CD4-positive, alpha-beta memory T cell (primary cell): Measurements from ENCODE around the gene DEDD2. TPM values are rescaled to one million over a fixed set of nuclear protein-coding genes. Genes with fewer than 3 reads are reported as not detected.

Experiments
- CTCF ChIA-PET: fragments of 350-600 bp; sonication (Branson Sonifier 250); formaldehyde crosslinking; loops from one replicate; lab custom pipeline; 2021; ENCODE audit warnings: inconsistent platforms; ENCODE audit not compliant: partially characterized antibody; lab: Charles Lee
- POLR2A ChIA-PET: fragments of 350-600 bp; sonication (Branson Sonifier 250); formaldehyde crosslinking; loops from one replicate; lab custom pipeline; 2021; ENCODE audit not compliant: partially characterized antibody; lab: Charles Lee
- DNase-seq, 5 donors: peaks; one replicate each; pipeline versions ENCODE4 v3.0.0 to v3.0.0-alpha.2; 2020 to 2022; ENCODE audit warnings: mixed read lengths in 1 of 5
- H3K27ac ChIP-seq: one replicate; pipeline ENCODE4 v1.7.0; 2013; ENCODE audit warnings: low read depth, low read length
- H3K27me3 ChIP-seq: 2 replicates; pipeline ENCODE4 v1.7.0; 2013; ENCODE audit warnings: mild to moderate bottlenecking, low read length, moderate library complexity; ENCODE audit not compliant: insufficient read depth
- H3K36me3 ChIP-seq: 2 replicates; pipeline ENCODE4 v1.7.0; 2013; ENCODE audit warnings: mild to moderate bottlenecking, low read length, moderate library complexity; ENCODE audit not compliant: insufficient read depth
- H3K4me1 ChIP-seq: 2 replicates; pipeline ENCODE4 v1.7.0; 2013; ENCODE audit warnings: mild to moderate bottlenecking, low read length, moderate library complexity; ENCODE audit not compliant: insufficient read depth
- H3K4me3 ChIP-seq, 2 donors: one replicate each; pipeline ENCODE4 v1.7.0; 2013; ENCODE audit warnings: low read length in 2 of 2, mild to moderate bottlenecking in 1 of 2
- H3K9me3 ChIP-seq, 2 donors: one replicate each; pipeline ENCODE4 v1.7.0; 2013; ENCODE audit warnings: low read length in 2 of 2, control low read depth in 1 of 2; ENCODE audit not compliant: control insufficient read depth in 1 of 2
- H3K27ac Mint-ChIP-seq, 7 donors: one replicate each; pipeline ENCODE4 v1.8.0; 2020 to 2021; ENCODE audit warnings: mixed read lengths in 7 of 7, mild to moderate bottlenecking in 6 of 7, inconsistent platforms in 3 of 7, moderate library complexity in 3 of 7
- H3K27me3 Mint-ChIP-seq, 2 donors: one replicate each; pipeline ENCODE4 v1.8.0; 2020 to 2021; ENCODE audit warnings: mixed read lengths in 2 of 2
- H3K36me3 Mint-ChIP-seq, 2 donors: one replicate each; pipeline ENCODE4 v1.8.0; 2020 to 2021; ENCODE audit warnings: mixed read lengths in 2 of 2, inconsistent platforms in 1 of 2, mild to moderate bottlenecking in 1 of 2
- H3K4me1 Mint-ChIP-seq, 4 donors: one replicate each; pipeline ENCODE4 v1.8.0; 2020 to 2021; ENCODE audit warnings: mixed read lengths in 4 of 4, mild to moderate bottlenecking in 1 of 4
- H3K4me3 Mint-ChIP-seq, 8 donors: one replicate each; pipeline ENCODE4 v1.8.0; 2020 to 2021; ENCODE audit warnings: mixed read lengths in 8 of 8, mild to moderate bottlenecking in 7 of 8, moderate library complexity in 6 of 8, inconsistent platforms in 3 of 8
- H3K9me3 Mint-ChIP-seq, 8 donors: one replicate each; pipeline ENCODE4 v1.8.0; 2020 to 2021; ENCODE audit warnings: mixed read lengths in 8 of 8, mild to moderate bottlenecking in 5 of 8, inconsistent platforms in 3 of 8, moderate library complexity in 1 of 8
- intact Hi-C: fragments of 100-400 bp; cut with micrococcal nuclease; formaldehyde crosslinking; loops from one replicate; pipeline ENCODE4 v1.15.1; 2023
- polyA plus RNA-seq, 2 donors: library from polyadenylated mRNA; unstranded; fragments of 300-500 nt; fragmentation: Illumina TruSeq; gene quantifications; one replicate each; pipeline ENCODE4 v1.2.3, GENCODE V29; 2021
- total RNA-seq, 2 experiments: library from RNA; stranded (reverse); gene quantifications; one replicate each; pipeline ENCODE4 v1.2.3, GENCODE V29; 2021

Gene DEDD2
- total and polyA plus RNA-seq, 4 experiments from 2014 or later, result 68.4 to 162 (median 106) TPM

DNA sequence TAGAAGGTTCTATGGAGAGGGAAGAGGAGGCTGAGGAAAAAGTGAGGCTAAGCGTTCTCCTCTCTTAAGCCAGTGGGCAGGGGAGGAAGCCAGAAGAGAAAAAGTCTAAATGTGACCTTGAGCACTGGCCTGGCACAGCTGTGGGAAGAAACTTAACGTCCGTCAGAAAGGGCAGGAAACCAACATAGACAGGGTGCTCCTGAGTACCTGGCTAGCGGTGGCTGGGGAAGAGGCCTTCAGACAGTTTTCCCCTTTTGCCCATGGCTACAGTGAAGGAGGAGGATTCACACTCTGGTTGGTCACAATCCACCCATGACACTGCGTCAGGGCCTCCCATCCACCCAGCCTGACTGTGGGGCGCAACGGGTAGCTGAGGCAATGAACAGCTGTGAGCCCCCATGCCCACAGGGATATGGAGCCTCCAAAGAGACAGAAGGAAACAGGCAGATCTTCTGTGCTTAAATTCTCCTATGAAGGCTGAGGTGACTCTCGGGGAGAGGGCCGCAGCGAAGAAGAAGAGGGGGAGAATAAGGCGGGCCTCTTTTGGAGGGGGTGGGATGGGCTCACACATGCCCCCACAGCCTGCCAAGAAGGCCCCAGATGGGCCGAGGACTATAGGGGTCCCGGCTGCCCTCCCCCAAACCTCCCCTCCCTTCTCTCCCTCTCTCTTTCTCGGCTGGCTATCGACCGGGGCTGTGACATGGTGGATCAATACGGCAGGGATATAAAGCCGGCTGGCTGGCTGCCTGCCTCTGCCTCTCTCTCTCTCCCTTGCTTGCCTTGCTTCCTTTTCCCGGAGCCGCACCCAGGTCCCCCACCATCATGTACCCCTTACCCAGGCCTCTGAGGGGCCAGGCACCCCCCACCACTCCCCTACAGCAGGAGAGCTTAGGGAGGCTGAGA lies 65.4 kb downstream of the DEDD2 start:
- POLR2A ChIA-PET, result interaction anchor here (1.3 kb wide), 1 partner anchor 14 kb away, joined by 4 read pairs; no protein-coding TSS in a partner anchor
- peaks cover 26 to 42% (median 36%) of the 10 kb centered on the region in 4 donors for H3K4me1 Mint-ChIP-seq

DNA sequence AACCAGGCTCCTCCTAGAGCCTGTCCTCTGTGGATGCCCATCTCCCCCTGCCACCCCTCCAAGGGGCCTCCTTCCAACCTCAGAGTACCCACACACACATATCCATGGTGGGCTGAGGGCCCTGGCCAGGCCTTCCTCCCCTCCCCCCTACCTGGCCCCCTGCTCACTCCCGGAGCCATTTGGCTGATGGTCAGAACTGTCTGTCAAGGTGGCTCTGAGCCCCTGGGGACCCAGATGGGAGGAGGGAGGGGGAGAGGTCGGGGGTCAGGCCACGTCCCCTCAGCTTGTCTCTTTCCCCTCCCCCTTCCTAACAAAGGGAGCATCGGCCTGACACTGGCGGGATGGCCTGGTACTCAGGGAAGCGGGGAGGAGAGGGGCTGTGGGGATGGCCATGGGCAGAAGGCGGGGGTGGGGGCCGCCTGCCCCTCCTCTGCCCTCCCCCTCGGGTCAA lies 66.5 kb downstream of the DEDD2 start:
- H3K36me3 Mint-ChIP-seq, result peaks cover 0 to 9% of the 10 kb centered on the region in 2 donors
- peaks cover 0 to 3% (median 0%) of the 10 kb centered on the region in 8 donors for H3K9me3 Mint-ChIP-seq
- H3K27me3 Mint-ChIP-seq, result peaks cover 0 to 4% of the 10 kb centered on the region in 2 donors
- H3K36me3 ChIP-seq, result no peaks in the 10 kb centered on the region
- no peaks in the 10 kb centered on the region for H3K27me3 ChIP-seq
- H3K4me3 ChIP-seq, result no peak overlapping the region
- no peaks in the 10 kb centered on the region for H3K9me3 ChIP-seq
- ChIA-PET CTCF (no interaction called here), POLR2A (no interaction called here)
- H3K4me1 Mint-ChIP-seq, result peaks cover 26 to 42% (median 36%) of the 10 kb centered on the region in 4 donors
- H3K27ac Mint-ChIP-seq, result no peak overlapping the region
- H3K4me3 Mint-ChIP-seq, result no peak overlapping the region
- H3K4me1 ChIP-seq, result peaks cover 28% of the 10 kb centered on the region
- H3K27ac ChIP-seq, result no peak overlapping the region
- DNase-seq, result no peak
- intact Hi-C loops, result no loop called here

More for the DNA sequence above, 65.4 kb downstream of the DEDD2 start:
- Histone ChIP-seq H3K4me3 (no peak overlapping the region), H3K9me3 (no peaks in the 10 kb centered on the region), H3K27ac (no peak overlapping the region), H3K4me1 (peaks cover 28% of the 10 kb centered on the region), H3K27me3 (no peaks in the 10 kb centered on the region), H3K36me3 (no peaks in the 10 kb centered on the region)
- intact Hi-C loops, result no loop called here
- Mint-ChIP-seq H3K36me3 (peaks cover 0 to 7% of the 10 kb centered on the region in 2 donors), H3K27ac (peak overlapping the region in 1 of 7 donors; percentile 21), H3K4me3 (no peak overlapping the region), H3K27me3 (peaks cover 0 to 4% of the 10 kb centered on the region in 2 donors), H3K9me3 (peaks cover 0 to 3% (median 0%) of the 10 kb centered on the region in 8 donors)
- no peak for DNase-seq
- CTCF ChIA-PET, result no interaction called here

DNA sequence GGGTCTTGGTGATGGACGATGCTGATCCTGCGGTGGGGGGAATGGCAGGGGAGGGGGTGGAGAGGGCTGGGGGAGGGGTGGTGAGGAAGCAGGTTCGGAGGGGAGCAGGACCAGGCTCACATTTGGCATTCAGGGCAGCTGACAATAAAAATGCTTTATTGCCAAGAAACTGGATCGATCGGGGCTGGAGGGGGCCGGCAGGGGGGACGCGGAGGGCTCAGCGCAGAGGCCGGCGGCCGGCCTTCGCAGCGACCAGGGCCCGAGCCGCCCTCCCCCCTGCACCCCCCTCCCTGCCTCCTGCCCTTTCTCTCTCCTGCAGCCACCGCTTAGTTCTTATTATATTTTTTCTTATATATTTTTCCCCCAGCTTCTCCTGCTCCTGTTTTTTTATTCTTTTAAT lies 67.1 kb downstream of the DEDD2 start:
- no peaks in the 10 kb centered on the region for H3K9me3 ChIP-seq
- DNase-seq, result no peak
- no peak overlapping the region for H3K4me3 ChIP-seq
- Mint-ChIP-seq H3K27ac (no peak overlapping the region), H3K27me3 (peaks cover 0 to 4% of the 10 kb centered on the region in 2 donors), H3K4me3 (no peak overlapping the region), H3K36me3 (peaks cover 0 to 10% of the 10 kb centered on the region in 2 donors), H3K4me1 (peaks cover 26 to 37% (median 33%) of the 10 kb centered on the region in 4 donors), H3K9me3 (peaks cover 0 to 1% (median 0%) of the 10 kb centered on the region in 8 donors)
- H3K27me3 ChIP-seq, result no peaks in the 10 kb centered on the region
- peaks cover 28% of the 10 kb centered on the region for H3K4me1 ChIP-seq
- no peaks in the 10 kb centered on the region for H3K36me3 ChIP-seq
- ChIA-PET CTCF (no interaction called here), POLR2A (no interaction called here)
- intact Hi-C loops, result no loop called here
- H3K27ac ChIP-seq, result no peak overlapping the region

DNA sequence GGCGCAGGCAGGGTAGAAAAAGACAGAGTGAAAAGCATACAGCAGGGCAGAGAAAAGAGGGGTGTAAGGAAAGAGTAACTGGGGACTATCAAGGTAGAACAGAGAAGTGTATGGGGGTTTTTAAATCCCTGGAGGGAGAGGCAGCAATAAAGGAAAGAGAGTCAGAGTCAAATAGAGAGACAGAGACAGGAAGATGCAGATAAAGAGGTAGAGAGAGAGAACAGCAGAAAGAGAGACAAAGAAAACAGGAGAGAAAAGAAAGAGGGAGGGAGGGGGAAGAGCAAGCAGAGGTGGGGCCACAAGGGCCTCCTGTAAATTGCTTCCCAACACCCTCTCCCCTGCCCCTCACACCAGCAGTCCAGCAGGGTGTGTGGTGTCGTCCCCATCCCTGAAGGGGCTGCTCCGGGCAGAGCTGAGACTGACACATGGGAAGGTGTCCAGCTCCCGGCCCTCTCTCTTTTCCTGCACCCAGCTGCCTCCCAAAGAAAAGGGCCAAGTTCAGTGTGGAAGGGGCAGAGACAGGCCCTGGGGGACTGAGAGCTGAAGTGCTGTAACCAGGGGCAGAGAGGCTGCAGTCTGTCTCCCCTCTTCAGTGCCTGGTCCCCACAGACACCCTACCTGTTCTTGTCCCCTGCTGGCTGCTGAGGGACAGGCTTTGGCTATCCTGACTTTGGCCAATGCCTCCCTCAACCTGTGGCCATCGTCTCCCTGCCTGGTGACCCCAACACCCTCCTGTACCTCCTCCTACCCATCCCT lies 67.9 kb downstream of the DEDD2 start:
- H3K9me3 Mint-ChIP-seq, result peaks cover 0 to 1% (median 0%) of the 10 kb centered on the region in 8 donors
- no peak overlapping the region for H3K4me3 ChIP-seq
- intact Hi-C loops, result no loop called here
- peaks cover 0 to 4% of the 10 kb centered on the region in 2 donors for H3K27me3 Mint-ChIP-seq
- peak overlapping the region in 4 of 7 donors; percentile 2 to 84 (median 34) for H3K27ac Mint-ChIP-seq
- ChIA-PET CTCF (interaction anchor here (1.1 kb wide), 1 partner anchor 41 kb away, joined by 3 read pairs; no protein-coding TSS in a partner anchor), POLR2A (no interaction called here)
- H3K9me3 ChIP-seq, result no peaks in the 10 kb centered on the region
- peaks cover 21% of the 10 kb centered on the region for H3K4me1 ChIP-seq
- H3K27ac ChIP-seq, result no peak overlapping the region
- H3K36me3 ChIP-seq, result no peaks in the 10 kb centered on the region
- no peak for DNase-seq
- H3K4me3 Mint-ChIP-seq, result peak overlapping the region in 2 of 8 donors; percentile 5 to 36
- peaks cover 20 to 29% (median 27%) of the 10 kb centered on the region in 4 donors for H3K4me1 Mint-ChIP-seq
- H3K36me3 Mint-ChIP-seq, result peaks cover 0 to 12% of the 10 kb centered on the region in 2 donors
- no peaks in the 10 kb centered on the region for H3K27me3 ChIP-seq

Other genes starting within 250 kb of the DEDD2 start
- gene ATP1A3, start 223.4 kb downstream of the DEDD2 start, total RNA-seq, result 1 to 10 TPM; 2.7 to 3.5 TPM
- gene ATP1A3, start 223.4 kb downstream of the DEDD2 start, polyA plus RNA-seq, result under 1 TPM; 0.89 to 0.95 TPM
- gene GRIK5, start 147.5 kb downstream of the DEDD2 start, total RNA-seq, result under 1 TPM; 0.12 to 0.17 TPM
- not detected for gene GRIK5, start 147.5 kb downstream of the DEDD2 start, polyA plus RNA-seq
- gene ZNF574, start 141.5 kb downstream of the DEDD2 start, total RNA-seq, result 10 to 100 TPM; 25.1 to 26.0 TPM
- gene ZNF574, start 141.5 kb downstream of the DEDD2 start, polyA plus RNA-seq, result 10 to 100 TPM; 14.8 to 24.6 TPM
- 10 to 100 TPM; 68.5 to 69.3 TPM for gene POU2F2, start 85.2 kb downstream of the DEDD2 start, total RNA-seq
- 10 to 100 TPM in 1 of 2 donors, 1 to 10 TPM in 1; 3.1 to 22.7 TPM for gene POU2F2, start 85.2 kb downstream of the DEDD2 start, polyA plus RNA-seq
- 10 to 100 TPM; 26.7 to 28.8 TPM for gene ZNF526, start 2.6 kb upstream of the DEDD2 start, total RNA-seq
- gene ZNF526, start 2.6 kb upstream of the DEDD2 start, polyA plus RNA-seq, result 10 to 100 TPM in 1 of 2 donors, 1 to 10 TPM in 1; 2.3 to 10.2 TPM
- gene GSK3A, start 24.9 kb upstream of the DEDD2 start, total RNA-seq, result 10 to 100 TPM; 36.4 to 38.9 TPM
- gene GSK3A, start 24.9 kb upstream of the DEDD2 start, polyA plus RNA-seq, result 10 to 100 TPM; 10.0 to 23.6 TPM
- gene ERF, start 37.5 kb upstream of the DEDD2 start, total RNA-seq, result 10 to 100 TPM; 38.5 to 39.9 TPM
- gene ERF, start 37.5 kb upstream of the DEDD2 start, polyA plus RNA-seq, result 1 to 10 TPM; 2.7 to 3.7 TPM
- 10 to 100 TPM; 81.6 to 82.6 TPM for gene CIC, start 51.6 kb upstream of the DEDD2 start, total RNA-seq
- gene CIC, start 51.6 kb upstream of the DEDD2 start, polyA plus RNA-seq, result 1 to 10 TPM in 1 of 2 donors, not detected in 1; 3.5 TPM
- gene PRR19, start 84.5 kb upstream of the DEDD2 start, total RNA-seq, result under 1 TPM; 0.28 to 0.64 TPM
- gene PRR19, start 84.5 kb upstream of the DEDD2 start, polyA plus RNA-seq, result under 1 TPM; 0.48 to 0.85 TPM
- 10 to 100 TPM; 17.0 to 17.2 TPM for gene PAFAH1B3, start 84.9 kb upstream of the DEDD2 start, total RNA-seq
- 10 to 100 TPM; 35.0 to 43.7 TPM for gene PAFAH1B3, start 84.9 kb upstream of the DEDD2 start, polyA plus RNA-seq
- gene TMEM145, start 95.6 kb upstream of the DEDD2 start, total RNA-seq, result not detected
- not detected for gene TMEM145, start 95.6 kb upstream of the DEDD2 start, polyA plus RNA-seq
- gene MEGF8, start 108.0 kb upstream of the DEDD2 start, total RNA-seq, result 1 to 10 TPM; 8.6 to 9.5 TPM
- gene MEGF8, start 108.0 kb upstream of the DEDD2 start, polyA plus RNA-seq, result under 1 TPM; 0.09 to 0.42 TPM
- not detected for gene CNFN, start 172.6 kb upstream of the DEDD2 start, total RNA-seq
- under 1 TPM in 1 of 2 donors, not detected in 1; 0.96 TPM for gene CNFN, start 172.6 kb upstream of the DEDD2 start, polyA plus RNA-seq
- gene LIPE, start 209.7 kb upstream of the DEDD2 start, total RNA-seq, result 10 to 100 TPM; 32.5 to 32.6 TPM
- gene LIPE, start 209.7 kb upstream of the DEDD2 start, polyA plus RNA-seq, result 1 to 10 TPM; 4.0 to 7.4 TPM
- not detected for gene CXCL17, start 225.3 kb upstream of the DEDD2 start, total RNA-seq
- not detected for gene CXCL17, start 225.3 kb upstream of the DEDD2 start, polyA plus RNA-seq